GM18508 (cell line): Measurements from ENCODE around the gene CLIC4.
"Not testable (repeated sequence)": the region's sequence is repeated elsewhere in the genome, so short reads cannot be mapped to it uniquely, and the experiment has no call there.

Experiments
- ATAC-seq: cut with Tn5 transposase; IDR thresholded peaks from one replicate; pipeline ENCODE4 v1.9.1; 2021; ENCODE audit warnings: moderate number of reproducible peaks; ENCODE audit not compliant: insufficient read depth, unreplicated experiment

CLIC4 gene

GRCh38 chr1:24743404-24744211 lies 1.6 kb upstream of the CLIC4 start:
- no peak for ATAC-seq

GRCh38 chr1:24745711-24746413 lies 615 bp downstream of the CLIC4 start:
- no peak for ATAC-seq

DNA sequence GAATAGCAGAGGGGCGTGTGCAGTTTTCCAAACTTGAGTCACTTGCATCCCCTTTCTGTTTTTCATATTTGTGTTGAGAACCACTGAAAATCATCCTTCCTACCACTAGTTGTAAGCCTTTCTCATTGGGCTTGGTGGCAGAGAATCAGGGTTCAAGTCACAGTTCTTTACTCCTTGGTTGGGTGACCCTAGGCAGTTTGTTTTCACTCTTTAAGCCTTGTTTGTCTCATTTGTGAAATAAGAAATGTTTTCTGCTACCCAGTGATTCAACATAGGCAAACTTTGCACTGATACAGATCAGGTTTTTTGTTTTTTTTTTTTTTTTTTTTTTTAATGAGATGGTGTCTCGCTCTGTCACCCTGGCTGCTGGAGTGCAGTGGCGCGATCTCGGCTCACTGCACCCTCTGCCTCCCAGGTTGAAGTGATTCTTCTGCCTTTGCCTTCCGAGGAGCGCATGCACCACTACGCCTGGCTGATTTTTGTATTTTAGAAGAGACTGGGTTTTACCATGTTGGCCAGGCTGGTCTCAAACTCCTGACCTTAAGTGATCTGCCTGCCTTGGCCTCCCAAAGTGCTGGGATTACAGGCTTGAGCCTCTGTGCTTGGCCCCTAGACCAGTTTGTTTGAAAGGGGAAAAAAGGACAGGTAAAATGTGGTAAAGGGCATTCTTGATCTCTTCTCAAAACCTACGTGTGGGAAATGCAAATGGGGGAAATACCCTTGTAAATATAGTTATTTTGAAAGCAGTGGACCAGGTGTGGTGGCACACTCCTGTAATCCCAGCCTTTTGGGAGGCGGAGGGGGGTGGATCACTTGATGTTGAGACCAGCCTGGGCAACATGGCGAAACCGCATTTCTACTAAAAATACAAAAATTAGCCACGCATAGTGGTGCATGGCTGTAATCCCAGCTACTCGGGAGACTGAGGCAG lies 3.2 kb downstream of the CLIC4 start:
- no peak for ATAC-seq

DNA sequence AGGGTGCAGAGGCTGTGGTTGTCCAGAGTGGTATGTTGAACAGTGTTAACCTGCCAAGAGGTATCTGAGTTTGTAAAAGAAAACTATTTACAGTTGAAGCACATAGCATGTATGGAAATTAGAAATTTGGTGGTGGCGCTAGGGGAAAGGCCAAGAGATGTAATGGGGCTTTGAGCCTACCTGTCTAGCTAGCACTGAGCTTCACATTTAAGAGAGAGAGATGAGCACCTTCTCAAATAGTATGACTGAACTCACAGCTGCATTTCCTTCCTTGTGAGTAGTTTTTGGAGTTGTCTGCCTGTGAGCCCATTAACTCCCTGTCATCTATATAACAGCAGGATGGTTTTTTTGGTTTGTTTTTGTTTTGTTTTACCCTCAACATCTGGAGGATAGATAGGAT lies 4.0 kb downstream of the CLIC4 start:
- ATAC-seq: no peak

DNA sequence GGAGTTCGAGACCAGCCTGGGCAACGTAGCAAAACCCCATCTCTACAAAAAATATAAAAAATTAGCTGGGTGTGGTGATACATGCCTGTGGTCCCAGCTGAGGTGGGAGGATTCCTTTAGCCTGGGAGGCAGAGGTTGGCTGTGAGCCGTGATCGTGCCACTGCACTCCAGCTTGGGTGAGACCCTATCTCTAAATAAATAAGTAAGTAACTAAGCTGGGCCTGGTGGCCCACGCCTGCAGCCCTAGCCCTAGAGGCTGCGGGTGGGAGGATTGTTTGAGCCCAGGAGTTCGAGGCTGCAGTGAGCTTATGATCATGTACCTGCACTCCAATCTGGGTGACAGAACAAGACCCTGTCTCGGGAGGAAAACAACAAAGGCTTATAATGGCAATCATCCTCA lies 4.6 kb downstream of the CLIC4 start:
- no peak for ATAC-seq

DNA sequence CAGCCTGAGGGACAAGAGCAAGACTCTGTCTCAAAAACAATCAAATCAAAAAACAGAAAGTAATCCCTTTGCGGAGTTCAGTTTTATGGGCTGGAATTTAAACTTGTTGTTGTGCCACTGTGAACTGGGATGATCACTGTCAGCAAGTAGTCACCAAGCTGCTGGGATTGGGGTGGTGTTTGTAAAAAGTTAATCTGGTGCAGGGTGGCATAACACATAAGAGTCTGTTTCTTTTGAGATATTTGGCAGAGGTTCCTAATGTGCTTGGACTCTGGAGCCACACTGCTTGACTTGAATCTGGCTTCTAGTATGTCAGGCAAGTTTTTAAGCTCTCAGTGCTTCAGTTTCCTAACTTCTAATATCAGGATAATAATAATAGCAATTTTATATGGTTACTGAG lies 6.6 kb downstream of the CLIC4 start:
- ATAC-seq: no peak

DNA sequence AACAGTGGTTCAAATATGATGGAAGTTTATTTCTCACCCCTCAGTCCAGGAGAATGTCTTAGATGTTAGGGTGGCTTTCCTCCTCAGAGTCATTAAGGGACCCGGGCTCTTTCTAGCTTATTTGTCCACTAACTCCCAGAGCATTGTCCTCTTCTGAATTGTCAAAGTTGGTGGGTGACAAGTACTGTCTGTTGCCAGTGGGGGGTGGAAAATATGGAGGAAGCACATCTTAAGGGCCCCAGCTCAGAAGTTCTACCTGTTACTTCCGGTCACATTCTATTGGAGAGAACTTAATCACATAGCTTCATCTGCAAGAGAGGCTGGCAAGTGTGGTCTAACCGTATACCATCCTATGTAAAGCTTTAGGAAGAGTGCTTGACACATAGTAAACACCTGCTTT lies 7.1 kb downstream of the CLIC4 start:
- no peak for ATAC-seq

DNA sequence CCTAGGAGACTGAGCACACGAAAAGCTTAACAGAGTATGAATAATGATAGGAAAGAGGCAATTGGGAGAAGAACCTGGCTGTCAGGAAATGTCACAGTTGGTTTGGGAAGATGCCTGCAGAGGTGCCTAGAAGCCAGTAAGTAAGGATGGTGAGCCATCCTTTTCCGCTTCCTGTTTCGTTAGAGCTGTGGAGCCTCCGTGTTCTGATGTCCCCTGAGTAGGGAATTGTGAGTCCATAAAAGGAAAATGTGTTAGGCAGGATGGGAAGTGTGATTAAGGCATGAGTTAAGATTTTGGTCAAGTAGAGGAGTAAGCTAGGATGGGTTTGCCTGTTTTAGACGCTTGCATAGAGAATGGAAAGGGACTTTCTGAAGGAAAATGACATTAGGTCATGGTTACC lies 9.0 kb downstream of the CLIC4 start:
- ATAC-seq: no peak

DNA sequence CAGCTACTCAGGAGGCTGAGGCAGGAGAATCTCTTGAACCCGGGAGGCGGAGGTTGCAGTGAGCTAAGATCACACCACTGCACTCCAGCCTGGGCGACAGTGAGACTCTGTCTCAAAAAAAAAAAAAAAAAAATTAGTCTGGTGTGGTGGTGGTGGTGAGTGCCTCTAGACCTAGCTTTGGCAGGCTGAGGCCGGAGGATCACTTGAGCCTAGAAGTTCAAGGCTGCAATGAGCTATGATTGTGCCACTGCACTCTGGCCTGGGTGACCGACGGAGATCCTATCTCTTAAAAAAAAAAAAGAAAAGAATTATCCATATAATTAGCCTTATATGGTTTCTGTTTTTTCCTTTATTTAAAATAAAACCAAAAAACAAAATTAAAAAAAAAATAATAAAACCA lies 10.1 kb downstream of the CLIC4 start:
- not testable (repeated sequence) for ATAC-seq

DNA sequence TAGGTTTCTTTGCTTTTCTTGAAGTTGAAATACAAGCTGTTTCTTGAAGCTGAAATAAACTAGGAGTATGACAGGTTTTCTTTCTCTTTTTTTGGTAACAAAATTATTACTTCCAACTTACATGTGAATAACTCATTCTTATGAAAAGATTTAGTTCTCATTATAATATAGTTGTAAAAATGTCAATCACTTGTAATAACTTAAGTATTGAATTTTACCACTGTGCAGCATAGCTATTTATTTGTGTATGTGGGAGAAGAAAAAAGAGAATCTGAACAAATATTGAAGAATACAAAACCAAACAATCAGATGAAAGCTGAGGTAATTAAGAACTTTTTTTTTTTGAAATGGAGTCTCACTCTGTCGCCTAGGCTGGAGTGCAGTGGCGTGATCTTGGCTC lies 11.1 kb downstream of the CLIC4 start:
- ATAC-seq: no peak

DNA sequence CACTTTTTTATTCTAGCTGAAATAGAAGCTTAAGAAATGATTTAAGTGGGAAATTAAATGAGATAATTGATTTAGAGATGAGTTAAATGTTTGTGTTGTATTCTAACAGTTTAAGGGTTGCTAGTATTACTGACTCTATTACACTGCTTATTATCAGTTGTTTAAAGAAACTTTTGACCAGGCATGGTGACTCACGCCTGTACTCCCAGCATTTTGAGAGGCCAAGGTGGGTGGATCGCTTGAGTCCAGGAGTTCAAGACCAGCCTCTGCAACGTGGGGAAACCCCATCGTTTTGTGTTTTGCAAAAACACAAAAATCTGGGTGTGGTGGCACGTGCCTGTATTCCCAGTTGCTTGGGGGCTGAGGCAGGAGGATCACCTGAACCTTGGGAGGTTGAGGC lies 14.2 kb downstream of the CLIC4 start:
- no peak for ATAC-seq

- ATAC-seq: no peak
These were observed 16.3 kb downstream of the CLIC4 start for GRCh38 chr1:24761582-24761981.

GRCh38 chr1:24762133-24762676 lies 17.0 kb downstream of the CLIC4 start:
- no peak for ATAC-seq

DNA sequence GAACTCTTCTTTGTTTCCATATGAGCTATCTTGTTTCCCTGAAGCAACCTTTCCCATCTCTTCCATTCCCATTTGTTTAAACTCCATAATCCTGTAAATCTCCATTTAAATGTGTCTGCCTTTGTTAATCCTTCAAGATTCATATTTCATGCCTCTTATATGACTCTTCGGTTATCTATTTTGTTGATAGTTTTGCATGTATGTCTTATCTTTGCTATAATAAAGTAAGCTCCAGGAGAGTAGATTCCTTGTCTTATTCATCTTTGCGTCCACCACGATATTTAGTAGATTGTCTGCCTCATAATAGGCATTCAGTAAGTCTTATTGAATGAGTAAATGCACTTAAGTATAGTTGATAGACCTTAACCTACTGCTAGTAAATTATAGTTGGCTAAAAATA lies 18.4 kb downstream of the CLIC4 start:
- ATAC-seq: no peak

GRCh38 chr1:24764439-24764838 lies 19.2 kb downstream of the CLIC4 start:
- no peak for ATAC-seq

- ATAC-seq: no peak
These were observed 19.6 kb downstream of the CLIC4 start for GRCh38 chr1:24764848-24765247.

DNA sequence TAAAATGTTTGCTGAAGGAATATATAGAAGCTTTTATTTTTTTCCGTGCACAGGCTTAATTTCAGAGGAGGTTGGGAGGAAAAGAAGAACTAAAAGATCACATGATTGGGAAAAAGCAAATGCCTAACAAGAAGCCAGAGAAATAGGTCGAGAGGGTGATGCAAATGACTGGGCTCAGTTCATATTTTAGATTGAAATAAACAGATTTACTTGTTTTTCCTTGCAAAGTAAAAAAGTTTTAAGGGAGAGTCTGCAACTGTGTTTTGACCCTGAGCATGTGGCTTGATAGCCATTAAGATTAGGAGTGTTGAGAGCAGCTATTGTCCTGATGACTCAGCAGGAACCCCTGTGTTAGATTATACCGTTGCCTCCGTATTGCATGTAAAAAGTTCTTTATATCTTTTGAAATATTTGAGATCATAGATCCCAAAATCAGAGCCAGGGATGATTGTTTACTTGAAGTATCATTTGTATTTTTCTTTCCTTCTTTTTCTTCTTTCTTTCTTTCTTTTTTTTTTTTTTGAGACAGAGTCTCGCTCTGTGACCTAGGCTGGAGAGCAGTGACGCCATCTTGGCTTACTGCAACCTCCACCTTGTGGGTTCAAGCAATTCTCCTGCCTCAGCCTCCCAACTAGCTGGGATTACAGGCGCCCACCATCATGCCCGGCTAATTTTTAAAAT lies 20.2 kb downstream of the CLIC4 start:
- ATAC-seq: no peak

DNA sequence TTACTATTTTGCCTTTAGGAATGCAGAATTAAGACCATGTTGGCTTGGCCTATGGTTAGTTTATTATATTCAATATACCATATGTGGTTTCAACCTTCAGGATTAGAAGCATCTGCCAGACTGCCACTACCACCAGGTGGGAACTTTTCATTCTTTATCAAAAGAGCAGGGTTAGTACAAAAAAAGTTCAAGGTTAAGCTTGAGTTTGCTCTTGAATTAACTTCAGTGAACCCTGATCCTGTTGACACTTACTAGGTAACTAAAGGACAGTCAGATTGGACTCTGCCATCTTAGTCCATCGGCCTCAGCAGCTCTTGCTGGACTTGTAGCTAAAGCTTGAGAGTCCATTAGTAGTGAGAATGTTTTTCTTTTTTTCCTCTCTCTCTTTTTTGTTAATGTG lies 22.1 kb downstream of the CLIC4 start:
- no peak for ATAC-seq

GRCh38 chr1:24768873-24769605 lies 23.8 kb downstream of the CLIC4 start:
- ATAC-seq: no peak
